Fibroblast of pulmonary artery (primary cell): ENCODE data around the gene CCDC88C.

Source experiments
- DNase-seq: peaks from one replicate; pipeline ENCODE4 v3.0.0-alpha.2; 2010; ENCODE audit warnings: low read depth
- H3K4me3 ChIP-seq: replicated peaks from 2 replicates; pipeline ENCODE4 v1.5.1; 2011; ENCODE audit warnings: low read depth, mild to moderate bottlenecking, control low read depth, low read length, moderate library complexity
- TF ChIP-seq, protein P1 (sequence below): IDR thresholded peaks from 2 replicates; pipeline ENCODE4 v1.5.1; 2011; ENCODE audit warnings: mild to moderate bottlenecking, control low read depth, low read length, inconsistent platforms; ENCODE audit errors: missing control alignments

Gene CCDC88C

DNA sequence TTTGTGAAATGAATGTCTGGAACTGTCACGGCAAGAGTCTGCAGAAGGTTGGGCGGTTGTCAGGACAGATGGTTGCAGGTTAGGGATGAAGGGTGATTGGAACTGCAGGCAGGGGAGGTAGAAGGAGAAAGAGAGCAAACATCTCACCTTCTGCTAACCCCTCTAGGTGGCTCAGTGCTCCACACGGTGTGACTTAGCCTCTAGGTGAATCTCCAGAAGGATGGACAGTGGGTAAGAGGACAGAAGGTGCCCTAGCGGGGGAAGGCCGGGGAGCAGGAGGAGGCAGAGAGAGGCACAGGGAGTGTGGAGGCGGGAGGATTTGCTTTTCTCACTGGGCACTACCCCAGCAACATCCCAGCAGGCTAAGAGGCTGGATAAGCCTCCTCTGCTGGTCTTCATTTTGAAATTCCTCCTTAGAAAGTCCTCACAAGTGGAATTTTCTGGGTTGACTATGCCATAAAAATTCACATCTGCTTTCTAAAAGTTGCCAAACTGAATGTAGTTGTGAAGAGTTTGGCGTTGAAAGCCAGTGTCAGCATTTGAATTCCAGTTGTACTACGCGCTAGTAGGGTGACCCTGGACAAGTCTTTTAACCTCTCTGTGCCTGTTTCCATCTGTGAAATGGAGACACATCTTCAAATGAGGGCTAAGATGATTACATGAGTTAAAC is 162.5 kb downstream of the CCDC88C start:
- TF ChIP-seq, protein P1, sequence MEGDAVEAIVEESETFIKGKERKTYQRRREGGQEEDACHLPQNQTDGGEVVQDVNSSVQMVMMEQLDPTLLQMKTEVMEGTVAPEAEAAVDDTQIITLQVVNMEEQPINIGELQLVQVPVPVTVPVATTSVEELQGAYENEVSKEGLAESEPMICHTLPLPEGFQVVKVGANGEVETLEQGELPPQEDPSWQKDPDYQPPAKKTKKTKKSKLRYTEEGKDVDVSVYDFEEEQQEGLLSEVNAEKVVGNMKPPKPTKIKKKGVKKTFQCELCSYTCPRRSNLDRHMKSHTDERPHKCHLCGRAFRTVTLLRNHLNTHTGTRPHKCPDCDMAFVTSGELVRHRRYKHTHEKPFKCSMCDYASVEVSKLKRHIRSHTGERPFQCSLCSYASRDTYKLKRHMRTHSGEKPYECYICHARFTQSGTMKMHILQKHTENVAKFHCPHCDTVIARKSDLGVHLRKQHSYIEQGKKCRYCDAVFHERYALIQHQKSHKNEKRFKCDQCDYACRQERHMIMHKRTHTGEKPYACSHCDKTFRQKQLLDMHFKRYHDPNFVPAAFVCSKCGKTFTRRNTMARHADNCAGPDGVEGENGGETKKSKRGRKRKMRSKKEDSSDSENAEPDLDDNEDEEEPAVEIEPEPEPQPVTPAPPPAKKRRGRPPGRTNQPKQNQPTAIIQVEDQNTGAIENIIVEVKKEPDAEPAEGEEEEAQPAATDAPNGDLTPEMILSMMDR = no peak
- H3K4me3 ChIP-seq = no peak overlapping the region
- no peak for DNase-seq

DNA sequence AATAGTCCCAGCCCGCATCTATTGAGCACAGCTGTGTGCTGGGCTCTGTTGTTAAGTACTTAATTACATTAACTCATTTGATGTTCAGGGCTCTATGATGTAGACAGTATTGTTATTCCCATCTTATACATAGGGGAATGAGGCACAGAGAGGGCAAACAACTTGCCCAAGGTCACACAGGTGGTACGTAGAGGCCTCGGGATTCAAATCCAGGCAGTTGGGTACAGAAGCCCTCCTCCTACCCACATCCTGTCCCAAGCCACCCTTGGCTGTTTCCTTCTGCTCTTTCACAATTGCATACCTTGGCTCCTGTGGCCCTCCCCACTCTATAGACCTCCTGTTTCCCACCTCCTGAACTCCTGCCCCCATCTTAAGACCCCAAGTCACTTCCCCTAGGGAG is 163.2 kb downstream of the CCDC88C start:
- no peak for DNase-seq
- TF ChIP-seq, protein P1 = no peak
- H3K4me3 ChIP-seq = no peak overlapping the region

DNA sequence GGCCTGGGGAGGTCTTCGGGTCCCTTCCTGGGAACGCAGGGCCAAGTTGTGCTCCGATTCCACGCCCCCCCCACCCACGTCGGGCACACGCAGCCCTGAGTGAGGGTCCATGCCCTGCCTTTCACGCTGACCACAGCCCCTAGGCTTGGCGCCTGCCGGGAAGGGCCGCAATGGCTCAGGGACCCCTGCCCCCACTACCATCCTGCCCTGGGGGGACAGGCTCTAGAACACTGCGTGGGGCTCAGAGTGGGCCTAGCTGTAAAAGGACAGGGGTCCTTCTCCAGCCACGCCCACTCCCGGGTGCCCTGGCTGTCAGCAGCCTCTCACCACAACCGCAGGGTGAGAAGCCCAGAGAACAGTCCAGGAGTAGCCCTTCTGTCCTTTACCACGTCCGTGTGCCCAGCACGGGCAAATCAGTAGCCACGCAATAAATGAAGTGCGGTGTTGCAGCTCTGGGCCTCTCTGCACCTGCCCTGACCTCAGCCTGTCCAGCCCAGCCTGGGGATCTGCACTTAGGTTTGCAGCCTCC is 163.8 kb downstream of the CCDC88C start:
- TF ChIP-seq, protein P1 = no peak
- no peak for DNase-seq
- H3K4me3 ChIP-seq = peak overlapping the region; percentile 41

DNA sequence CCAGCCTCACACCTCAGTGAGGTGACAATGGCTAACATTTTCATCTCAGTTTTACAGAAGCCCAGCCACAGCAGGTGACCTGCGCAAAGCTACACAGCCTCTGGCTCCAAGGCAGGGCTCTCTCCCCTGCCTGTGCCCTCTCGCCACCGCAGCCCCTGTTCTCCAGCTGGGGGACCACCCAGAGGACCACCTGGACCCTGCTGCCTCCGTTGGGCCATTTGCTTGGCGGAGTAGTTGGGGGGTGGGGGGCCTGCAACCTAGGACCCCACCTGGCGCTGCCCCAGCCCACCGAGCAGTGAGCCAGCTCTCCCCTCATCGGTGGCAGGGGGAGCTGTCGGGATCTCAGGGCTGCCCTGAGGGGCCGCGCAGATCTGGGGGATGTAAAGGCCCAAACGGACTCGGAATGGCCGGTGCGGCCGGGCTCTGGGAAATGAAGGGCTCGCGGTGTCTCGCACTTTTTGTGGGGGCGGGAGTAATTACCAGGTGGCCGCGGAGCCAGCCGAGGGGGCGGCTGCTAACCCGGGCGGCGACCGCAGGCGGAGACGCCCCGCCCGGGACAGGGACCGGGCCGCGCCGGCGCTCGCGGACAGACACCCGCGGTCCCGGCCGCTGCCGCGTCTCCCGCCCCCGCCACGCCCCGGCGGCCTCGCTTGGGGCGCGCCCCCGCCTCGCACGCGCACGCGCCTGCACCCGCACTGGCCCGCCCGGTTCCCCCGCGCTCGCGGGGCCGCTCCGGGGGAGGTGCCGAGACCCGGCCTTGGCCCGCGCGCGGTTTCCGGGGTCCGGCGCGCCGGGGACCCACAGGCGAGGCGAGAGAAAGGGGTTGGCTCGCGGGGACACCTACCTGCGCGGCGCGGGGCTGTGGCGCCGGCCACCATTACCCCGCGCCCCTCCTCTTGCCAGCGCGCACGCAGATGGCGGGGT is 164.5 kb downstream of the CCDC88C start:
- no peak for DNase-seq
- peak overlapping the region; percentile 49 for H3K4me3 ChIP-seq
- TF ChIP-seq, protein P1 = no peak

DNA sequence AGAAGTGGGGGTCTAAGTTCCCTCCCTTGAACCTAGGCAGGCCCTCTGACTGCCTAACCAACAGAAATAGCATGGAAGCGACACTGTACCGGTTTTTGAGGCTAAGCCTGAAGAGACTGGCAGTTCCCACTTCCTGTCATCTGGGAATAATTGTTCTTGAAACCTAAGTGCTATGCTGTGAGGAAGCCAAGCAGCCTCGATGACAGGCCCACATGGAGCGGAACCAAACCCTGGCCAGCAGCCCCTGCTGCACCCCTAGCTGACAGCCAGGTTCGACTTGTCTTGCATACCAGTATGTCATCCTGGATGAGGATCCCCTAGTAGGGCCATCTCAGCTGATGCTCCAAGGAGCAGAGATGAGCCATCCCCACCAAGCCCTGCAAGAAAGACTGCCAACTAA is 166.7 kb downstream of the CCDC88C start:
- no peak overlapping the region for H3K4me3 ChIP-seq
- no peak for DNase-seq
- TF ChIP-seq, protein P1 = no peak

DNA sequence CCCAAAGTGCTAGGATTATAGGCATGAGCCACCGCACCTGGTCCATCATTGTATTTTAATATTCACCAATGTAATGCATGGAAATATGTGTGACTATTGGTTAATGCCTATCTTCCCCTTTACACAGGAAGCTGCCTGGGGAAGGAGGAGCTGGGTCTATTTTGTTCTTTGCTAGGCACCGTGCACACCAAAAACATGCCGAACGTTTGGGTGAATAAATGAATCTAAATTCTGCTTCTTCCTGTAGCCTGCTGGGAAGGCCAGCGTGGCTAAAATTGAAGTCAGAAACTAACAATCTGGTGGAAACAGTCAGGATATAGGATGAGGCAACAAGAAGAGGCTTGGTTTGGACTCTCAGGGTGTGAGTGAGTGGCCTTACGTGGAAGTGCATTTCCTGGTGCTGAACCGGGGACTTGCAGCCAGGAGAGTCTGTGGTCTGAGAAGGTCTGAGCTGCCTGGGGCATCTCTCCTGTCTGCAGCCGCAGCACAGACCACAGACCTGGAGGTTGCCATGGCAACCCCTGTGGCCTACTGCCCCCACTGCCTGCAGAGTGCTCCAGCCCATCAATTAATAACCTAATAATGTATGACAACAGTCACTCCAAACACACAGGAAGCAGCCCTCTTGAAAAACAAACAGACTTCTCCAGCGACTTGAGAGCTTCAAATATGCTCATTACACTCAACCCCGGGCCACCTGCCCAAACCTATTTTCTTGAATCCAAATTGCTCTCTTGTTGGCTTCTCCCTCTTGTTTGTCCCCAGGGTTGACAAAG is 167.6 kb downstream of the CCDC88C start:
- no peak for DNase-seq
- no peak overlapping the region for H3K4me3 ChIP-seq
- TF ChIP-seq, protein P1 = no peak
